NCI-H2081 (cell line): ENCODE results near the gene C14orf132.
A peak's percentile ranks its signal among the peaks of the same experiment; 100 is the strongest.
"Not testable (repeated sequence)": the region's sequence is repeated elsewhere in the genome, so short reads cannot be mapped to it uniquely, and the experiment has no call there.

Experiments
- DNase-seq, 2 experiments: peaks; one replicate each; lab custom pipeline; 2025; lab: John Stamatoyannopoulos, UW

Gene C14orf132

GRCh38 chr14:96038920-96039632 is at the start of gene C14orf132:
TSS of gene C14orf132 (plus strand) at chr14:96039362. CDS start at chr14:96039501, 139 bp downstream.
- DNase-seq = peak; percentile 19 to 54

- DNase-seq = peak; percentile 71 to 75
These were observed 45.2 kb upstream of the C14orf132 start for GRCh38 chr14:95993768-95994592.

GRCh38 chr14:95994593-95994928 is 44.6 kb upstream of the C14orf132 start:
- DNase-seq = no peak

GRCh38 chr14:95998656-95999055 is 40.5 kb upstream of the C14orf132 start:
- peak; percentile 13 to 19 for DNase-seq

GRCh38 chr14:96001866-96002497 is 37.2 kb upstream of the C14orf132 start:
- DNase-seq = no peak

GRCh38 chr14:96002498-96002884 is 36.7 kb upstream of the C14orf132 start:
- DNase-seq = no peak

- DNase-seq = no peak
These were observed 28.0 kb upstream of the C14orf132 start for GRCh38 chr14:96011131-96011530.

- DNase-seq = no peak
These were observed 27.6 kb upstream of the C14orf132 start for GRCh38 chr14:96011607-96012006.

GRCh38 chr14:96012757-96013156 is 26.4 kb upstream of the C14orf132 start:
- DNase-seq = not testable (repeated sequence)

- no peak for DNase-seq
These were observed 25.0 kb upstream of the C14orf132 start for GRCh38 chr14:96014176-96014575.

- DNase-seq = peak; percentile 29 to 79
These were observed 22.5 kb upstream of the C14orf132 start for GRCh38 chr14:96016501-96017160.

- no peak for DNase-seq
These were observed 21.3 kb upstream of the C14orf132 start for GRCh38 chr14:96017882-96018281.

GRCh38 chr14:96027431-96028355 is 11.5 kb upstream of the C14orf132 start:
- DNase-seq = no peak

- DNase-seq = no peak
These were observed 10.0 kb upstream of the C14orf132 start for GRCh38 chr14:96029089-96029645.

- DNase-seq = no peak
These were observed 8.9 kb upstream of the C14orf132 start for GRCh38 chr14:96030108-96030760.

- DNase-seq = no peak
These were observed 7.5 kb upstream of the C14orf132 start for GRCh38 chr14:96031691-96032090.

GRCh38 chr14:96035456-96035855 is 3.7 kb upstream of the C14orf132 start:
- no peak for DNase-seq

- DNase-seq = peak in 1 of 2 experiments; percentile 27
These were observed 1.1 kb upstream of the C14orf132 start for GRCh38 chr14:96037891-96038557.

- DNase-seq = no peak
These were observed 623 bp upstream of the C14orf132 start for GRCh38 chr14:96038558-96038919.
